ENCODE measurements around the gene NPHP4.

NPHP4 gene

GRCh38 chr1:5988596-5989285 lies 3.5 kb downstream of the NPHP4 start:
- DNase-seq, result no peak

GRCh38 chr1:5986018-5986417 lies 6.2 kb downstream of the NPHP4 start:
- DNase-seq, result no peak

- no peak for DNase-seq
These were observed 7.0 kb downstream of the NPHP4 start for GRCh38 chr1:5985250-5985649.

GRCh38 chr1:5983361-5984103 lies 8.7 kb downstream of the NPHP4 start:
- DNase-seq, result no peak

GRCh38 chr1:5982868-5983267 lies 9.4 kb downstream of the NPHP4 start:
- no peak for DNase-seq

- no peak for DNase-seq
These were observed 9.9 kb downstream of the NPHP4 start for GRCh38 chr1:5982276-5982675.

- no peak for DNase-seq
These were observed 11.2 kb downstream of the NPHP4 start for GRCh38 chr1:5981009-5981380.

- no peak for DNase-seq
These were observed 11.8 kb downstream of the NPHP4 start for GRCh38 chr1:5980314-5981008.

- no peak for DNase-seq
These were observed 12.5 kb downstream of the NPHP4 start for GRCh38 chr1:5979536-5980313.

GRCh38 chr1:5978452-5978851 lies 13.8 kb downstream of the NPHP4 start:
- DNase-seq, result no peak

GRCh38 chr1:5977494-5978444 lies 14.5 kb downstream of the NPHP4 start:
- DNase-seq, result no peak

- no peak for DNase-seq
These were observed 15.3 kb downstream of the NPHP4 start for GRCh38 chr1:5976726-5977493.

GRCh38 chr1:5976231-5976630 lies 16.0 kb downstream of the NPHP4 start:
- no peak for DNase-seq

GRCh38 chr1:5975133-5975880 lies 16.9 kb downstream of the NPHP4 start:
- no peak for DNase-seq

- DNase-seq, result no peak
These were observed 17.6 kb downstream of the NPHP4 start for GRCh38 chr1:5974631-5975030.

GRCh38 chr1:5973771-5974170 lies 18.5 kb downstream of the NPHP4 start:
- no peak for DNase-seq

GRCh38 chr1:5972198-5972520 lies 20.1 kb downstream of the NPHP4 start:
- no peak for DNase-seq

GRCh38 chr1:5971471-5972197 lies 20.6 kb downstream of the NPHP4 start:
- no peak for DNase-seq

GRCh38 chr1:5970610-5971273 lies 21.5 kb downstream of the NPHP4 start:
- no peak for DNase-seq

Measured in SW 1271 (cell line).